Smooth muscle cell (in vitro differentiated cells): ENCODE results near the gene DEFB115. TPM values are rescaled to one million over a fixed set of nuclear protein-coding genes. Genes with fewer than 3 reads are reported as not detected.

Experiments used
- DNase-seq: peaks from one replicate; lab custom pipeline; 2025; ENCODE audit not compliant: unreplicated experiment; lab: John Stamatoyannopoulos, UW
- H2AFZ ChIP-seq: fragments of 200-600 bp; sonication (generic); 2 replicates; pipeline ENCODE4 v1.6.0; 2016; ENCODE audit warnings: antibody characterized with exemption, low read depth, mild to moderate bottlenecking
- H3F3A ChIP-seq: fragments of 200-600 bp; sonication (generic); 2 replicates; pipeline ENCODE4 v1.6.0; 2017; ENCODE audit warnings: antibody characterized with exemption, low read depth
- H3K27ac ChIP-seq: fragments of 200-600 bp; sonication (generic); 2 replicates; pipeline ENCODE4 v1.5.1; 2016; ENCODE audit warnings: low read depth, mild to moderate bottlenecking
- H3K27me3 ChIP-seq: fragments of 200-600 bp; sonication (generic); 2 replicates; pipeline ENCODE4 v1.6.1; 2016; ENCODE audit warnings: low read depth, mild to moderate bottlenecking
- H3K36me3 ChIP-seq: fragments of 200-600 bp; sonication (generic); 2 replicates; pipeline ENCODE4 v1.5.1; 2016; ENCODE audit warnings: low read depth
- H3K4me1 ChIP-seq: fragments of 200-600 bp; sonication (generic); 2 replicates; pipeline ENCODE4 v1.5.1; 2016; ENCODE audit warnings: low read depth
- H3K4me2 ChIP-seq: fragments of 200-600 bp; sonication (generic); 2 replicates; pipeline ENCODE4 v1.6.0; 2016; ENCODE audit warnings: mild to moderate bottlenecking
- H3K4me3 ChIP-seq: fragments of 200-600 bp; sonication (generic); 2 replicates; pipeline ENCODE4 v1.5.1; 2016; ENCODE audit warnings: mild to moderate bottlenecking
- H3K79me2 ChIP-seq: fragments of 200-600 bp; sonication (generic); 2 replicates; pipeline ENCODE4 v1.6.0; 2016; ENCODE audit warnings: low read depth, mild to moderate bottlenecking
- H3K9ac ChIP-seq: fragments of 200-600 bp; sonication (generic); 2 replicates; pipeline ENCODE4 v1.6.0; 2016; ENCODE audit warnings: low read depth
- H3K9me3 ChIP-seq: fragments of 200-600 bp; sonication (generic); replicated peaks from 2 replicates; pipeline ENCODE4 v1.5.1; 2016; ENCODE audit warnings: low read depth
- H4K20me1 ChIP-seq: fragments of 200-600 bp; sonication (generic); 2 replicates; pipeline ENCODE4 v1.6.0; 2016; ENCODE audit warnings: low read depth
- CTCF ChIP-seq: fragments of 200-600 bp; sonication (generic); IDR thresholded peaks from 2 replicates; pipeline ENCODE4 v1.5.1; 2017; ENCODE audit warnings: borderline replicate concordance, mild to moderate bottlenecking, antibody characterized with exemption; ENCODE audit not compliant: insufficient read depth, poor library complexity, severe bottlenecking
- WGBS: methylation state at CpG from one replicate; pipeline ENCODE4 v1.1.7; 2016; ENCODE audit warnings: low lambda C conversion rate; 5-methylcytosine and 5-hydroxymethylcytosine counted together
- polyA plus RNA-seq: library from polyadenylated mRNA; unstranded; fragments of >200 nt; fragmentation: Nextera tagmentation; extraction: Ambion mirVana; gene quantifications from 2 replicates; pipeline ENCODE4 v1.2.1, GENCODE V29; 2016
- total RNA-seq: library from RNA; depleted of rRNA; stranded (reverse); fragments of >200 nt; gene quantifications from 2 replicates; pipeline ENCODE4 v1.2.3, GENCODE V29; 2014

The DEFB115 gene, protein sequence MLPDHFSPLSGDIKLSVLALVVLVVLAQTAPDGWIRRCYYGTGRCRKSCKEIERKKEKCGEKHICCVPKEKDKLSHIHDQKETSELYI
- total RNA-seq (not detected in 2 replicates), polyA plus RNA-seq (not detected in 2 replicates)

DNA sequence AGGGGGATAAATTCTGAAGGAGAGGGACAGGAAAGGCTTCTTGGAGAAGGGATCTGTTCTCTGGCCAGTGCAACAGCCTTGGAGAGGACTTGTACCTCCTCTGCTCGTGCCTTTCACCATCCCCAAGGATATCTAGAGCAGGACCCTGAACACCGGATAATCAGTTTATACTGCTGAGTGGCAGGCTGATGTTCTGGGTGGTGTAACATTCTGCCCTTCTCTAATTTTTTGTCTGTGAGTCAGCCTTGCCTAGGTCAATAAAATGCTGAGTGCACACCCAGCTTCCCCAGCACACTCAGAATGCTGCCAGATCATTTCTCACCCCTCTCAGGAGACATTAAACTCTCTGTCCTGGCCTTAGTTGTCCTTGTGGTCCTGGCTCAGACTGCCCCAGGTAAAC lies at the start of gene DEFB115:
Gene DEFB115, plus strand, starts transcription at position 301 of the 400 bp plus-strand sequence. Its CDS starts 0 bp downstream, at position 301.
- DNase-seq = no peak
- no peak for TF ChIP-seq CTCF
- H4K20me1 ChIP-seq = no peaks in the 10 kb centered on the region
- H3K27me3 ChIP-seq = no peaks in the 10 kb centered on the region
- no peak within 1 kb of the TSS for H3K27ac ChIP-seq
- no peaks in the 10 kb centered on the region for H3K79me2 ChIP-seq
- H3K4me3 ChIP-seq = no peak within 1 kb of the TSS
- H3F3A ChIP-seq = no peaks in the 10 kb centered on the region
- no peak within 1 kb of the TSS for H3K4me2 ChIP-seq
- no peaks in the 10 kb centered on the region for H3K36me3 ChIP-seq
- WGBS = 61% methylated on average over 2 of the region's 2 CpGs
- no peak within 1 kb of the TSS for H2AFZ ChIP-seq
- peaks cover 19% of the 10 kb centered on the region for H3K9me3 ChIP-seq
- no peaks in the 10 kb centered on the region for H3K4me1 ChIP-seq
- no peak within 1 kb of the TSS for H3K9ac ChIP-seq

GRCh38 chr20:31236953-31237352 lies 20.5 kb upstream of the DEFB115 start:
- Histone ChIP-seq H3K4me2 (no peak overlapping the region), H3K27me3 (no peaks in the 10 kb centered on the region), H3K4me1 (no peaks in the 10 kb centered on the region), H3K9me3 (peaks cover 52% of the 10 kb centered on the region), H3K9ac (no peak overlapping the region), H3F3A (no peaks in the 10 kb centered on the region), H4K20me1 (no peaks in the 10 kb centered on the region), H3K27ac (no peak overlapping the region), H3K79me2 (no peaks in the 10 kb centered on the region), H3K4me3 (no peak overlapping the region), H2AFZ (no peak overlapping the region), H3K36me3 (no peaks in the 10 kb centered on the region)
- 82% methylated on average over 10 of the region's 10 CpGs for WGBS
- DNase-seq = no peak
- no peak for TF ChIP-seq CTCF

DNA sequence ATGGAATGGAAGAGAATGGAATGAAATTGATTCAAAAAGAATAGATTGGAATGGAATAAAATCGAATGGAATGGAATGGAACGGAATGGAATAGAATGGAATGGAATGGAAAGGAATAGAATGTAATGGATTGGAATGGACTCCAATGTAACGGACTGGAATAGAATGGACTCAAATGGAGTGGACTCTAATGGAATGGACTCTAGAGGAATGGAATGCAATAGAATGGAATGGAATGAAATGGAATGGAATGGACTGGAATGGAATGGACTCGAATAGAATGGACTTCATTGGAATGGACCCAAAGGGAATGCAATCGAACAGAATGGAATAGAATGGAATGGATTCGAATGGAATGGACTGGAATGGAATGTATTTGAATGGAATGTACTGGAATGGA lies 19.7 kb upstream of the DEFB115 start:
- Histone ChIP-seq H2AFZ (no peak overlapping the region), H3F3A (no peaks in the 10 kb centered on the region), H3K27me3 (no peaks in the 10 kb centered on the region), H3K9me3 (peaks cover 50% of the 10 kb centered on the region), H3K27ac (no peak overlapping the region), H3K4me3 (no peak overlapping the region), H3K4me2 (no peak overlapping the region), H3K79me2 (no peaks in the 10 kb centered on the region), H3K36me3 (no peaks in the 10 kb centered on the region), H3K4me1 (no peaks in the 10 kb centered on the region), H4K20me1 (no peaks in the 10 kb centered on the region), H3K9ac (no peak overlapping the region)
- 80% methylated on average over 6 of the region's 6 CpGs for WGBS
- no peak for DNase-seq
- TF ChIP-seq CTCF = no peak

- no peaks in the 10 kb centered on the region for H3K36me3 ChIP-seq
- H3K9ac ChIP-seq = no peak overlapping the region
- H3K4me3 ChIP-seq = no peak overlapping the region
- no peak for DNase-seq
- H3F3A ChIP-seq = no peaks in the 10 kb centered on the region
- TF ChIP-seq CTCF = no peak
- H3K4me2 ChIP-seq = no peak overlapping the region
- peaks cover 43% of the 10 kb centered on the region for H3K9me3 ChIP-seq
- H3K27me3 ChIP-seq = no peaks in the 10 kb centered on the region
- 83% methylated on average over 8 of the region's 8 CpGs for WGBS
- H3K79me2 ChIP-seq = no peaks in the 10 kb centered on the region
- H4K20me1 ChIP-seq = no peaks in the 10 kb centered on the region
- no peaks in the 10 kb centered on the region for H3K4me1 ChIP-seq
- no peak overlapping the region for H3K27ac ChIP-seq
- no peak overlapping the region for H2AFZ ChIP-seq
Measured at GRCh38 chr20:31239139-31239538, 18.3 kb upstream of the DEFB115 start.
